Lung (tissue), 12 donors: ENCODE measurements around the gene EGFR. TPM values are rescaled to one million over a fixed set of nuclear protein-coding genes. Genes with fewer than 3 reads are reported as not detected.

Experiments
- ATAC-seq: fragments of 200-7000 bp; cut with Tn5 transposase; one replicate; pipeline ENCODE4 v1.9.1; 2020; ENCODE audit warnings: moderate number of reproducible peaks; ENCODE audit not compliant: insufficient read depth, low FRiP score
- DNase-seq, 3 donors: peaks; one replicate each; pipeline ENCODE4 v3.0.0-alpha.2; 2013 to 2017
- H3K27ac ChIP-seq, 2 donors: one replicate each; pipeline ENCODE4 v1.5.1; 2013; ENCODE audit warnings: mild to moderate bottlenecking in 2 of 2, moderate library complexity in 2 of 2, control low read depth in 1 of 2, inconsistent platforms in 1 of 2, low read depth in 1 of 2, low read length in 1 of 2
- H3K27me3 ChIP-seq, 3 donors: one replicate each; pipeline ENCODE4 v1.5.1; 2013; ENCODE audit warnings: low read length in 2 of 3; ENCODE audit not compliant: control insufficient read depth in 3 of 3, insufficient read depth in 3 of 3
- H3K36me3 ChIP-seq, 4 donors: one replicate each; pipeline ENCODE4 v1.5.1; 2013; ENCODE audit warnings: low read length in 4 of 4, mild to moderate bottlenecking in 1 of 4, moderate library complexity in 1 of 4; ENCODE audit not compliant: control insufficient read depth in 4 of 4, insufficient read depth in 4 of 4
- H3K4me1 ChIP-seq, 5 donors: one replicate each; pipeline ENCODE4 v1.5.1; 2013; ENCODE audit warnings: low read length in 5 of 5, mild to moderate bottlenecking in 2 of 5, moderate library complexity in 1 of 5; ENCODE audit not compliant: control insufficient read depth in 5 of 5, insufficient read depth in 5 of 5
- H3K4me3 ChIP-seq: one replicate; pipeline ENCODE4 v1.5.1; 2013; ENCODE audit warnings: mild to moderate bottlenecking, control low read depth, moderate library complexity
- H3K9ac ChIP-seq, 2 donors: one replicate each; pipeline ENCODE4 v1.5.1; 2013; ENCODE audit warnings: low read length in 2 of 2, control low read depth in 1 of 2; ENCODE audit not compliant: insufficient read depth in 1 of 2
- H3K9me3 ChIP-seq, 4 donors: one replicate each; pipeline ENCODE4 v1.5.1; 2013; ENCODE audit warnings: low read length in 3 of 4, mild to moderate bottlenecking in 1 of 4, moderate library complexity in 1 of 4; ENCODE audit not compliant: control insufficient read depth in 4 of 4, insufficient read depth in 3 of 4
- WGBS, 2 donors: extraction: QIAGEN DNeasy Blood & Tissue Kit; methylation state at CpG; one replicate each; pipeline ENCODE4 v1.1.7; 2013; 5-methylcytosine and 5-hydroxymethylcytosine counted together
- polyA plus RNA-seq, 2 donors: library from polyadenylated mRNA; stranded (reverse); fragments of 200-250 nt; gene quantifications; one replicate each; pipeline ENCODE4 v1.2.1, GENCODE V29; 2013
- total RNA-seq, 2 donors: library from RNA; depleted of rRNA in 1 of 2; stranded (reverse); fragments of >200 nt in 1 of 2; gene quantifications; one replicate each; pipeline ENCODE4 v1.2.1, GENCODE V29; 2014 to 2021
- TF ChIP-seq, protein P1 (sequence below): IDR thresholded peaks from 2 replicates; pipeline ENCODE4 v1.5.1; 2012; ENCODE audit warnings: mild to moderate bottlenecking; ENCODE audit errors: control extremely low read depth, extremely low read depth
- donor health status: control.
- donor health status: control.
- donor health status: Bipolar disorder and iron deficiency.
- donor health status: healthy.
- donor health status: DM: yes; HTN: yes; CAD: no.

EGFR gene
- total and polyA plus RNA-seq, 4 donors, result 11.6 to 78.7 (median 37.1) TPM

DNA sequence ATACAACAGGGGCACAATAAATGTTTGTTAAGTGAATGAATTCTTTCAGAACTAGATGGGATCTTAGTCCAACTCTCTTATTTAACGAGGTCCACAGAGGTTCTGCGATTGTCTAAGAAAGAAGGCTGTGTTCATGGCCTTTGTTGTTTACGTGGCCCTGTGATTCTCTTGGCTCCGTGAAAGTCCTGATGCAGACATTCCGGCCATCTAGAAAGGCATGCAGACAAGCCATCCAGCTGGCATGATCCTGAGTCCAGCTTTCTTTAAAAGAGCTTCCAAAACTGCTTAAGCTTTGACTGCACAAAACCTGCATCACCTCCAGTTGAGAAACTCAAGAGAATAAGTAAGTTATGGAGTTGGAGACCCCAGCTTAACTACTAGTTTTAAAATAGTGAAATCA, 26.0 kb downstream of the EGFR start:
- no peaks in the 10 kb centered on the region for H3K27me3 ChIP-seq
- H3K9ac ChIP-seq, result no peak overlapping the region
- no peak overlapping the region for H3K27ac ChIP-seq
- ATAC-seq (no peak), DNase-seq (peak in 2 of 3 donors; percentile 57 to 58)
- no peaks in the 10 kb centered on the region for H3K36me3 ChIP-seq
- H3K4me1 ChIP-seq, result peaks cover 0 to 28% (median 9%) of the 10 kb centered on the region in 5 donors
- TF ChIP-seq, protein P1, sequence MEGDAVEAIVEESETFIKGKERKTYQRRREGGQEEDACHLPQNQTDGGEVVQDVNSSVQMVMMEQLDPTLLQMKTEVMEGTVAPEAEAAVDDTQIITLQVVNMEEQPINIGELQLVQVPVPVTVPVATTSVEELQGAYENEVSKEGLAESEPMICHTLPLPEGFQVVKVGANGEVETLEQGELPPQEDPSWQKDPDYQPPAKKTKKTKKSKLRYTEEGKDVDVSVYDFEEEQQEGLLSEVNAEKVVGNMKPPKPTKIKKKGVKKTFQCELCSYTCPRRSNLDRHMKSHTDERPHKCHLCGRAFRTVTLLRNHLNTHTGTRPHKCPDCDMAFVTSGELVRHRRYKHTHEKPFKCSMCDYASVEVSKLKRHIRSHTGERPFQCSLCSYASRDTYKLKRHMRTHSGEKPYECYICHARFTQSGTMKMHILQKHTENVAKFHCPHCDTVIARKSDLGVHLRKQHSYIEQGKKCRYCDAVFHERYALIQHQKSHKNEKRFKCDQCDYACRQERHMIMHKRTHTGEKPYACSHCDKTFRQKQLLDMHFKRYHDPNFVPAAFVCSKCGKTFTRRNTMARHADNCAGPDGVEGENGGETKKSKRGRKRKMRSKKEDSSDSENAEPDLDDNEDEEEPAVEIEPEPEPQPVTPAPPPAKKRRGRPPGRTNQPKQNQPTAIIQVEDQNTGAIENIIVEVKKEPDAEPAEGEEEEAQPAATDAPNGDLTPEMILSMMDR, result no peak
- WGBS, 2 donors, result 72 to 75% methylated on average over 5 of the region's 5 CpGs
- H3K4me3 ChIP-seq, result no peak overlapping the region
- H3K9me3 ChIP-seq, result no peaks in the 10 kb centered on the region

DNA sequence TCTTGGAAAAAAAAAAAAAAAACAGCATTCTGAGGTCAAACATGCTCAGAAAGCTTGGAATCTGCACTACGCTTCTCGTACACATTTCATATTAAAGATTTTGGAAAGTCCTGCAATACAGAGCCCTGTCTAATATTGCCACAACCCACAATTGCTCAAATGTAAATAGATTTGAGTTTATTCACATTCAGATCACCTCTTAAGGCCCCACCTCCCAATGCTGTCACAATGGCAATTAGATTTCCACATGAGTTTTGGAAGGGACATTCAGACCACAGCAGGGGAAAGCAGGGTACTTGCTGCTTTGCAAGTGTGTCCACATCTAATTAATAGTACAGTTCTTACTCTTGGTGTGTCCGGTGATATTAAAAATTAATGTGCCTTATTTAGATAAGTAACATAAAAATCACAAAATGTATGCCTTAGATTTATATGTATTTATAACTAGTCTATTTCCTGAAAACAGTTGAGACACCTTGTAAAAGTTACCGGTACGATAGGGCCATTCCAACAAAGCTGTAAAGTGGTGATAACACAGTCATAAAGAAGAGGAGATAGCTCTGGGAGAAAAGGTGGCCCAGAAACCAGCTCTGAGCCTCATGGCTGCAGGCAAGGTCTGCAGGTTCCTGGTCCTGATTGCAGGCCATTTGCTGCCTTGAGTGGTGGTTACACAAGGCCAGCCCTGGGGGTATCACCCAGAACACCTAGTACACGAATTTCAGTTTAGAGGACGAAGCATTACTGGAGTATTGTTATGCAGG, 27.9 kb downstream of the EGFR start:
- Histone ChIP-seq H3K27ac (no peak overlapping the region), H3K27me3 (no peaks in the 10 kb centered on the region), H3K9ac (no peak overlapping the region), H3K9me3 (no peaks in the 10 kb centered on the region), H3K4me3 (no peak overlapping the region), H3K4me1 (peaks cover 0 to 36% (median 13%) of the 10 kb centered on the region in 5 donors), H3K36me3 (no peaks in the 10 kb centered on the region)
- TF ChIP-seq, protein P1, result no peak
- WGBS, 2 donors, result 77 to 78% methylated on average over 7 of the region's 7 CpGs
- ATAC-seq (no peak), DNase-seq (no peak)

DNA sequence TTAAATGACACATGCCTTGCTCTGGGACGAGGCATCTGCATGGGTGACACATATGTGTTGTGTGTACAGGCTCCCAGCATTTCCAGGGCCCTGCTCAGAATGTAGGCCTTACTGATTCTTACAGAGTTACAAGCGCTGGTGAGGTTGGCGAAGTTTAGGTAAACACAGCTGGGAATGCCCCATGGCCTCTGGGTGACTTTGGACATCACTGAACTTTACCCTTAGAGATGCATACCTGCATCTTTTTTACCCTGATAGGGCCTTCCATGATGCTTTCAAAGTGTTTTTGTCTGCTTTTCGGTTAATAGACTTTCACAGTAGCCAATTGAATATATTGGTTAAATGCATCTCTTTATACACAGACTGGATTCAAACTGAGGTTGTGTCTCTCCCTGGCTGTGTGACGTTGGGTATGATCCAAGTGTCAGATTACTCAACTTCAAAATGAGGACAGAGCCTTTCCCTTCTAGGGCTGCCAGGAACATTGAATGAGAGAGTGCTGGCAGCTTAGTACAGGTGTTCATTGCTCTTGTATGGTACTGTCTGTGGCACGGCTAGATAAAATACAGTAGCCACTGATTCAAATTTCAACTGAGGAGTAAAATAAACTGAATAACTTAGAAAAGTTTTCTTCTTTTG, 29.5 kb downstream of the EGFR start:
- Histone ChIP-seq H3K27ac (peak overlapping the region in 1 of 2 donors; percentile 58), H3K9ac (no peak overlapping the region)
- WGBS, 2 donors, result 62 to 72% methylated on average over 6 of the region's 6 CpGs

More for the DNA sequence above, 29.5 kb downstream of the EGFR start:
- Histone ChIP-seq H3K27me3 (no peaks in the 10 kb centered on the region), H3K9me3 (no peaks in the 10 kb centered on the region), H3K4me1 (peaks cover 0 to 36% (median 14%) of the 10 kb centered on the region in 5 donors), H3K36me3 (peaks cover 0 to 2% (median 0%) of the 10 kb centered on the region in 4 donors), H3K4me3 (no peak overlapping the region)
- ATAC-seq, result peak; percentile 35
- DNase-seq, result peak in 1 of 3 donors; percentile 66
- TF ChIP-seq, protein P1, result no peak
